K562 (cell line): ENCODE measurements around the gene CPT1B. TPM values are rescaled to one million over a fixed set of nuclear protein-coding genes. Genes with fewer than 3 reads are reported as not detected.

ENCODE experiments used
- ATF3 ChIP-seq, 2 experiments: fragments of 450-650 bp in 1 of 2; sonication (generic) in 1 of 2; formaldehyde crosslinking in 1 of 2; IDR thresholded peaks in 1 of 2; conservative IDR thresholded peaks in 1 of 2; 2 replicates each; pipeline versions ENCODE4 v1.6.1 to v1.8.1; 2016 to 2023; ENCODE audit warnings: mild to moderate bottlenecking in 2 of 2, moderate library complexity in 2 of 2, inconsistent platforms in 1 of 2, missing genetic modification reagents in 1 of 2
- CREB3 ChIP-seq: fragments of 450-650 bp; conservative IDR thresholded peaks from 2 replicates; pipeline ENCODE4 v1.6.1; 2016; ENCODE audit warnings: missing genetic modification characterization, low read depth, mild to moderate bottlenecking, missing compliant biosample characterization, moderate library complexity
- FUS ChIP-seq: fragments of 200-400 bp; formaldehyde crosslinking; optimal IDR thresholded peaks from 2 replicates; pipeline ENCODE3; 2017; ENCODE audit warnings: low read depth, low read length
- GTF2B ChIP-seq: IDR thresholded peaks from 2 replicates; pipeline ENCODE4 v1.6.1; 2011; ENCODE audit not compliant: insufficient read length; ENCODE audit errors: extremely low read depth
- IRF9 ChIP-seq: fragments of 450-650 bp; IDR thresholded peaks from 2 replicates; pipeline ENCODE4 v1.6.1; 2016; ENCODE audit warnings: missing biosample characterization, missing genetic modification characterization
- JUND ChIP-seq, 2 experiments: IDR thresholded peaks; 2 replicates in 1 of 2; 3 replicates in 1 of 2; pipeline ENCODE4 v1.6.1; 2011; ENCODE audit warnings: borderline replicate concordance in 2 of 2, low read depth in 2 of 2, low read length in 2 of 2, improper control_type of control experiment in 1 of 2, missing biosample characterization in 1 of 2, missing genetic modification characterization in 1 of 2, missing genetic modification reagents in 1 of 2
- LCOR ChIP-seq: sonication (generic); formaldehyde crosslinking; IDR thresholded peaks from 2 replicates; pipeline ENCODE4 v1.8.0; 2022; ENCODE audit warnings: mild to moderate bottlenecking, missing genetic modification reagents
- MCM7 ChIP-seq, 2 experiments: fragments of 450-650 bp; IDR thresholded peaks; 2 replicates each; pipeline ENCODE4 v1.6.1; 2016 to 2018
- MECOM ChIP-seq: fragments of 250-450 bp; sonication (Bioruptor Pico); IDR thresholded peaks from 2 replicates; pipeline ENCODE4 v1.8.0; 2022; ENCODE audit warnings: inconsistent platforms
- MITF ChIP-seq: IDR thresholded peaks from 2 replicates; pipeline ENCODE4 v1.6.1; 2014; ENCODE audit warnings: antibody characterized with exemption
- NFXL1 ChIP-seq: fragments of 450-650 bp; formaldehyde crosslinking; IDR thresholded peaks from 2 replicates; pipeline ENCODE4 v1.4.0; 2021; ENCODE audit warnings: mild to moderate bottlenecking
- PHF21A ChIP-seq: fragments of 450-650 bp; IDR thresholded peaks from 2 replicates; pipeline ENCODE4 v1.6.1; 2017; ENCODE audit warnings: low read depth, borderline replicate concordance
- RB1 ChIP-seq: fragments of 450-650 bp; IDR thresholded peaks from 2 replicates; pipeline ENCODE4 v1.6.1; 2017; ENCODE audit warnings: low read depth, mild to moderate bottlenecking
- RHOXF2B ChIP-seq: fragments of 250-450 bp; sonication (Bioruptor Pico); conservative IDR thresholded peaks from 2 replicates; pipeline ENCODE4 v1.5.1; 2021
- SOX6 ChIP-seq: fragments of 450-650 bp; IDR thresholded peaks from 2 replicates; pipeline ENCODE4 v1.6.1; 2014; ENCODE audit warnings: mild to moderate bottlenecking
- SREBF1 ChIP-seq: fragments of 150-350 bp; IDR thresholded peaks from 2 replicates; pipeline ENCODE4 v1.6.1; 2014; ENCODE audit warnings: antibody characterized with exemption, low read depth, low read length, borderline replicate concordance
- TCF7L2 ChIP-seq: fragments of 150-350 bp; IDR thresholded peaks from 2 replicates; pipeline ENCODE4 v1.6.1; 2016; ENCODE audit warnings: low read depth, mild to moderate bottlenecking, low read length, moderate library complexity
- TGIF2 ChIP-seq: sonication (generic); formaldehyde crosslinking; IDR thresholded peaks from 2 replicates; pipeline ENCODE4 v1.8.1; 2022; ENCODE audit warnings: mild to moderate bottlenecking, missing genetic modification reagents, moderate library complexity
- ZFP1 ChIP-seq: fragments of 450-650 bp; formaldehyde crosslinking; IDR thresholded peaks from 2 replicates; pipeline ENCODE4 v1.4.0; 2020; ENCODE audit warnings: mild to moderate bottlenecking, mixed read lengths
- ZNF449 ChIP-seq: fragments of 250-450 bp; sonication (Bioruptor Pico); IDR thresholded peaks from 2 replicates; pipeline ENCODE4 v1.8.0; 2022; ENCODE audit warnings: moderate library complexity, mild to moderate bottlenecking, inconsistent platforms
- ZNF766 ChIP-seq: fragments of 200-800 bp; sonication (Bioruptor generic); conservative IDR thresholded peaks from 2 replicates; pipeline ENCODE4 v1.6.1; 2016; ENCODE audit warnings: missing genetic modification characterization, missing compliant biosample characterization
- polyA plus RNA-seq, 8 experiments: library from polyadenylated mRNA; depleted of rRNA in 4 of 8; stranded (reverse) in 5 of 8; unstranded in 3 of 8; fragments of >200 nt; fragmentation: Nextera tagmentation in 2 of 8; fragmentation: Illumina TruSeq in 1 of 8; extraction: Ambion mirVana in 2 of 8; extraction: Trizol in 1 of 8; gene quantifications; 2 replicates each; pipeline versions ENCODE4 v1.2.1 to v1.2.3, GENCODE V29; 2011 to 2014; ENCODE audit warnings: inconsistent platforms in 1 of 8, missing spikeins in 1 of 8
- total RNA-seq, 7 experiments: library from RNA; depleted of rRNA in 6 of 7; stranded (reverse); fragments of >200 nt in 6 of 7; fragmentation: Illumina TruSeq in 2 of 7; extraction: Trizol in 2 of 7; gene quantifications; 2 replicates each; pipeline versions ENCODE4 v1.2.1 to v1.2.3, GENCODE V29; 2011 to 2021; ENCODE audit warnings: low replicate concordance in 1 of 7

Gene CPT1B
- total and polyA plus RNA-seq, 9 of the 15 experiments (the other 6 are each of a cell fraction or from before 2014, with no cell fraction given), result 0.35 to 6.1 (median 2.6) TPM

GRCh38 chr22:50582493-50583293, 4.5 kb upstream of the CPT1B start, which contains the start of gene CHKB (continued):
- TF ChIP-seq RHOXF2B (CRISPR knock-in tag) (no peak), IRF9 (tag) (no peak), FUS (no peak), SOX6 (no peak), MITF (no peak), ATF3 (IDR thresholded peaks at IDR 0.05) (no peak), ATF3 (CRISPR knock-in tag; conservative IDR thresholded peaks at IDR 0.05) (no peak), JUND (IDR thresholded peaks at IDR 0.05; ENCODE audit: borderline replicate concordance, low read depth, low read length) (no peak), JUND (tag; IDR thresholded peaks at IDR 0.05; ENCODE audit: borderline replicate concordance, low read depth, low read length) (no peak), SREBF1 (no peak), TGIF2 (no peak), LCOR (CRISPR knock-in tag) (no peak), ZNF766 (CRISPR knock-in tag) (no peak), PHF21A (no peak), CREB3 (tag) (no peak), GTF2B (no peak), ZFP1 (CRISPR knock-in tag) (no peak), RB1 (peak; percentile 68), ZNF449 (CRISPR knock-in tag) (no peak), TCF7L2 (no peak), MCM7 (IDR thresholded peaks at IDR 0.05) (no peak), MECOM (CRISPR knock-in tag) (no peak), NFXL1 (no peak)
